ENCODE results near the gene PPP2R5A. TPM values are rescaled to one million over a fixed set of nuclear protein-coding genes. Genes with fewer than 3 reads are reported as not detected.

The PPP2R5A gene
- total RNA-seq, 1 donor from 2014 or later: 13.0 TPM

GRCh38 chr1:212267460-212267859 lies 17.8 kb upstream of the PPP2R5A start:
- TF ChIP-seq, protein P1, sequence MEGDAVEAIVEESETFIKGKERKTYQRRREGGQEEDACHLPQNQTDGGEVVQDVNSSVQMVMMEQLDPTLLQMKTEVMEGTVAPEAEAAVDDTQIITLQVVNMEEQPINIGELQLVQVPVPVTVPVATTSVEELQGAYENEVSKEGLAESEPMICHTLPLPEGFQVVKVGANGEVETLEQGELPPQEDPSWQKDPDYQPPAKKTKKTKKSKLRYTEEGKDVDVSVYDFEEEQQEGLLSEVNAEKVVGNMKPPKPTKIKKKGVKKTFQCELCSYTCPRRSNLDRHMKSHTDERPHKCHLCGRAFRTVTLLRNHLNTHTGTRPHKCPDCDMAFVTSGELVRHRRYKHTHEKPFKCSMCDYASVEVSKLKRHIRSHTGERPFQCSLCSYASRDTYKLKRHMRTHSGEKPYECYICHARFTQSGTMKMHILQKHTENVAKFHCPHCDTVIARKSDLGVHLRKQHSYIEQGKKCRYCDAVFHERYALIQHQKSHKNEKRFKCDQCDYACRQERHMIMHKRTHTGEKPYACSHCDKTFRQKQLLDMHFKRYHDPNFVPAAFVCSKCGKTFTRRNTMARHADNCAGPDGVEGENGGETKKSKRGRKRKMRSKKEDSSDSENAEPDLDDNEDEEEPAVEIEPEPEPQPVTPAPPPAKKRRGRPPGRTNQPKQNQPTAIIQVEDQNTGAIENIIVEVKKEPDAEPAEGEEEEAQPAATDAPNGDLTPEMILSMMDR (conservative IDR thresholded peaks at IDR 0.05): no peak
- H3K27me3 Mint-ChIP-seq (ENCODE audit: low read depth): no peaks in the 10 kb centered on the region
- H3K4me1 Mint-ChIP-seq: peaks cover 13% of the 10 kb centered on the region
- H3K27ac Mint-ChIP-seq (ENCODE audit: unreplicated experiment): no peak overlapping the region
- no peaks in the 10 kb centered on the region for H3K36me3 Mint-ChIP-seq (ENCODE audit: low read depth)
- DNase-seq (ENCODE audit: low read depth, low spot score): no peak
- H3K4me3 Mint-ChIP-seq: no peak overlapping the region
- H3K9me3 Mint-ChIP-seq: no peaks in the 10 kb centered on the region

GRCh38 chr1:212269306-212269705 lies 15.9 kb upstream of the PPP2R5A start:
- Mint-ChIP-seq H3K27me3 (ENCODE audit: low read depth) (no peaks in the 10 kb centered on the region), H3K36me3 (ENCODE audit: low read depth) (no peaks in the 10 kb centered on the region), H3K9me3 (no peaks in the 10 kb centered on the region), H3K4me1 (peaks cover 13% of the 10 kb centered on the region), H3K4me3 (no peak overlapping the region), H3K27ac (ENCODE audit: unreplicated experiment) (no peak overlapping the region)
- TF ChIP-seq, protein P1 (conservative IDR thresholded peaks at IDR 0.05): peak; percentile 17
- no peak for DNase-seq (ENCODE audit: low read depth, low spot score)

DNA sequence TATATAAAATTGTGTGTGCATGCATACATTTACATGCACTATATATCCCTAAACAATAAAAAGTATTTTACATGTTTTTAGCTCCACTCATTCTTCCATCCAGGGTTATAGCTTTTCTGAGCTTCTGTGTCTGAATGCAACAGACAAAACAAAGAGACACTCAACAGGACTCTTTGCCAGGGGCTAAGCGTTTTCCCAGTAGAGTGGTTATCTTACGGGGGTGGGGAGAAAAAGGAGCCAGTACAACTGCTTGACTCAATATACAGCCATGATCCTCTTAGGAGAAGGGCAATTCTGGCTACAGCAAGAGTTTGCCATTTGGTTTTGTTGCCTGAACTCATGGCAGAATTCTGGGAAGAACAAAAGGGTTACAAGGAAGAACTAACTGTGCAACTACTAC lies 14.6 kb upstream of the PPP2R5A start:
- no peak for DNase-seq (ENCODE audit: low read depth, low spot score)
- Mint-ChIP-seq H3K9me3 (no peaks in the 10 kb centered on the region), H3K27ac (ENCODE audit: unreplicated experiment) (no peak overlapping the region), H3K4me3 (no peak overlapping the region), H3K27me3 (ENCODE audit: low read depth) (no peaks in the 10 kb centered on the region), H3K36me3 (ENCODE audit: low read depth) (no peaks in the 10 kb centered on the region), H3K4me1 (peaks cover 13% of the 10 kb centered on the region)
- TF ChIP-seq, protein P1 (conservative IDR thresholded peaks at IDR 0.05): no peak

GRCh38 chr1:212271234-212271633 lies 14.0 kb upstream of the PPP2R5A start:
- Mint-ChIP-seq H3K36me3 (ENCODE audit: low read depth) (no peaks in the 10 kb centered on the region), H3K4me3 (no peak overlapping the region), H3K4me1 (peaks cover 13% of the 10 kb centered on the region), H3K27me3 (ENCODE audit: low read depth) (no peaks in the 10 kb centered on the region), H3K9me3 (no peaks in the 10 kb centered on the region), H3K27ac (ENCODE audit: unreplicated experiment) (no peak overlapping the region)
- TF ChIP-seq, protein P1 (conservative IDR thresholded peaks at IDR 0.05): no peak
- no peak for DNase-seq (ENCODE audit: low read depth, low spot score)

DNA sequence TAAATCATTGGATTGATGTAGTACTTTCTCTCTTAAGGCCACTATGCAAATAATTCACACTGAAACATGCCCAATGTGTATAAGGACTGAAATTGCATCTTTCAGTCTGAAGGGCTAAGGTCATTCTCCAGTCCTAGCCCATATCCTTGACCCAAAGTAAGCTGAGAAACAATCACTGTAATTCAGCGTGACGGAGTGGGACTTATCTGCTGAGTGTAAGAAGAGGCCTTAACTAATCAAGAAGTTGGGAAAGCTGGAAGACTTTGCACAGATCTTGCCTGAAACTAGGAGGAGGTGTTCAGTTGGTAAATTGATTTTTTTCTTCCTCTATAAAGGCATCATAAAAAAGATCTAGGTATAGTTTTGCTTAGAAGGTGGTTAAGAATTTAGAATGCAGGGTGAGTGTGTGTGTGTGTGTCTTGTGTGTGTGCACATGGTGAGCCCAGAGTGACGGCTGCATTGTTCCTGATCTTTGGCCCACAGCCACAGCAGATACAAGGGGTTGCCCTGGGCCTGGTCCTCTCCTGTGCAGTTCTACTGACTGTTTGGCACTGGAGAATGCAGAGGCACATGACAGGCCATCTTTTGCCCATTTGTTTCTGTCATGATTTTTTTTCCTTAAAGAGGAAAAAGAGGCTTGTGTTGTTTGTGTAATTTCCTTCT lies 13.3 kb upstream of the PPP2R5A start:
- TF ChIP-seq, protein P1 (conservative IDR thresholded peaks at IDR 0.05): no peak
- H3K4me1 Mint-ChIP-seq: peaks cover 13% of the 10 kb centered on the region
- H3K4me3 Mint-ChIP-seq: no peak overlapping the region
- no peaks in the 10 kb centered on the region for H3K9me3 Mint-ChIP-seq
- H3K27ac Mint-ChIP-seq (ENCODE audit: unreplicated experiment): no peak overlapping the region
- DNase-seq (ENCODE audit: low read depth, low spot score): no peak
- no peaks in the 10 kb centered on the region for H3K27me3 Mint-ChIP-seq (ENCODE audit: low read depth)
- no peaks in the 10 kb centered on the region for H3K36me3 Mint-ChIP-seq (ENCODE audit: low read depth)
